Choroid plexus epithelial cell (primary cell): ENCODE measurements around the gene MYH9.

ENCODE experiments used
- DNase-seq: peaks from one replicate; pipeline ENCODE4 v3.0.0-alpha.2; 2010; ENCODE audit warnings: low read depth
- H3K4me3 ChIP-seq: 2 replicates; pipeline ENCODE4 v1.5.1; 2011; ENCODE audit warnings: low read depth, mild to moderate bottlenecking, control low read depth, low read length, moderate library complexity
- CTCF ChIP-seq: conservative IDR thresholded peaks from 2 replicates; pipeline ENCODE4 v1.5.1; 2011; ENCODE audit warnings: low read depth, mild to moderate bottlenecking, control low read depth, inconsistent platforms, low read length, moderate library complexity

The MYH9 gene

GRCh38 chr22:36374603-36375024, 13.2 kb downstream of the MYH9 start:
- no peak for TF ChIP-seq CTCF
- no peak overlapping the region for H3K4me3 ChIP-seq

GRCh38 chr22:36373258-36373579, 14.5 kb downstream of the MYH9 start:
- DNase-seq, result no peak
- H3K4me3 ChIP-seq, result no peak overlapping the region
- TF ChIP-seq CTCF, result no peak

More at GRCh38 chr22:36374603-36375024, 13.2 kb downstream of the MYH9 start:
- no peak for DNase-seq

- H3K4me3 ChIP-seq, result no peak overlapping the region
- no peak for DNase-seq
- TF ChIP-seq CTCF, result no peak
Observed at GRCh38 chr22:36371920-36372319, 15.8 kb downstream of the MYH9 start.

GRCh38 chr22:36369922-36370791, 17.6 kb downstream of the MYH9 start:
- TF ChIP-seq CTCF, result no peak
- DNase-seq, result peak; percentile 60
- no peak overlapping the region for H3K4me3 ChIP-seq

GRCh38 chr22:36369004-36369921, 18.5 kb downstream of the MYH9 start:
- DNase-seq, result no peak
- TF ChIP-seq CTCF, result no peak
- H3K4me3 ChIP-seq, result no peak overlapping the region

- peak; percentile 34 for TF ChIP-seq CTCF
- no peak overlapping the region for H3K4me3 ChIP-seq
Observed at GRCh38 chr22:36368359-36368983, 19.3 kb downstream of the MYH9 start.

More at GRCh38 chr22:36368359-36368983, 19.3 kb downstream of the MYH9 start:
- peak; percentile 83 for DNase-seq
